ENCODE results near the gene POF1B.

The POF1B gene

DNA sequence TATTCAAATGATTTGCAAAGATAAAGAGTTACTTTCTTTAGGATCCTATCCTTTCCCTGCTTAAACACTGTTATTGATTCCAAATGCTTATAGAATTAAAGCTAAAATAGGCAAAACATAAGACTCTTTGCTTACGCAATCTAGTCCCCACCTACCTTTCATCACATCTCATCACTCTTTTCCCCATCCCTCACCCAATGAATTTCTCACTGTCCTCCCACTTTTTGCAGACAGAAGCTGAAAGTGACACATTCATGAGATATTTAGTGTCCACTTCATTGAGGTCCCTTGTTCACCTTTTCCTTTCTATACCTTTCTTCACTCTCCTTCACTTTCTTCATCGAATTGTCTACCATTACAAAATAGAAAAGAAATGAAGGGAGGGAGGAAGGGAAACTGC is 136.3 kb downstream of the POF1B start:
- DNase-seq (ENCODE audit: low read depth): no peak

All from fibroblast of gingiva (primary cell).